ENCODE results near the gene LRRC73.
"Not testable (repeated sequence)": the region's sequence is repeated elsewhere in the genome, so short reads cannot be mapped to it uniquely, and the experiment has no call there.

DNA sequence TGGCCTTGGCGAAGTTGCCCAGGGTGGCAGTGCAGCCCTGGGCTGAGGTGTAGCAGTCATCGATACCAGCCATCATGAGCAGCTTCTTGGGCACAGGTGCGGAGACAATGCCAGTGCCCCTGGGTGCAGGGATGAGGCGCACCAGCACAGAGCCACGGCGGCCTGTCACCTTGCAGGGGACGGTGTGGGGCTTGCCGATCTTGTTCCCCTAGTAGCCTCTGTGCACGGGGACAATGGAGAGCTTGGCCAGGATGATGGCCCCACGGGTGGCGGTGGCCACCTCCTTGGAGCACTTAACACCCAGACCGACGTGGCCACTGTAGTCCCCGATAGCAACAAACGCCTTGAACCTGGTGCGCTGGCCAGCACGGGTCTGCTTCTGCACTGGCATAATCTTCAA lies 28.8 kb upstream of the LRRC73 start:
- TF ChIP-seq, protein P1, sequence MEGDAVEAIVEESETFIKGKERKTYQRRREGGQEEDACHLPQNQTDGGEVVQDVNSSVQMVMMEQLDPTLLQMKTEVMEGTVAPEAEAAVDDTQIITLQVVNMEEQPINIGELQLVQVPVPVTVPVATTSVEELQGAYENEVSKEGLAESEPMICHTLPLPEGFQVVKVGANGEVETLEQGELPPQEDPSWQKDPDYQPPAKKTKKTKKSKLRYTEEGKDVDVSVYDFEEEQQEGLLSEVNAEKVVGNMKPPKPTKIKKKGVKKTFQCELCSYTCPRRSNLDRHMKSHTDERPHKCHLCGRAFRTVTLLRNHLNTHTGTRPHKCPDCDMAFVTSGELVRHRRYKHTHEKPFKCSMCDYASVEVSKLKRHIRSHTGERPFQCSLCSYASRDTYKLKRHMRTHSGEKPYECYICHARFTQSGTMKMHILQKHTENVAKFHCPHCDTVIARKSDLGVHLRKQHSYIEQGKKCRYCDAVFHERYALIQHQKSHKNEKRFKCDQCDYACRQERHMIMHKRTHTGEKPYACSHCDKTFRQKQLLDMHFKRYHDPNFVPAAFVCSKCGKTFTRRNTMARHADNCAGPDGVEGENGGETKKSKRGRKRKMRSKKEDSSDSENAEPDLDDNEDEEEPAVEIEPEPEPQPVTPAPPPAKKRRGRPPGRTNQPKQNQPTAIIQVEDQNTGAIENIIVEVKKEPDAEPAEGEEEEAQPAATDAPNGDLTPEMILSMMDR (IDR thresholded peaks at IDR 0.05 in 8 of 11, conservative IDR thresholded peaks at IDR 0.05 in 3 of 11): not testable (repeated sequence)
- TF ChIP-seq POLR2A, POLR2AphosphoS5 (IDR thresholded peaks at IDR 0.05): not testable (repeated sequence)

Data from spleen (tissue), 7 donors.